Fibroblast of mammary gland (primary cell): ENCODE measurements around the gene MAPK8.

ENCODE experiments used
- DNase-seq: peaks from one replicate; pipeline ENCODE4 v3.0.0-alpha.2; 2010; ENCODE audit warnings: low read depth
- H3K4me3 ChIP-seq: 2 replicates; pipeline ENCODE4 v1.5.1; 2011; ENCODE audit warnings: low read depth, mild to moderate bottlenecking, low read length, moderate library complexity; ENCODE audit not compliant: control insufficient read depth
- CTCF ChIP-seq: conservative IDR thresholded peaks from 2 replicates; pipeline ENCODE4 v1.5.1; 2011; ENCODE audit warnings: low read depth, low read length, inconsistent platforms; ENCODE audit not compliant: control insufficient read depth, insufficient read depth

The MAPK8 gene

GRCh38 chr10:48332166-48332870 is 25.8 kb downstream of the MAPK8 start:
- DNase-seq, result no peak
- no peak overlapping the region for H3K4me3 ChIP-seq
- no peak for TF ChIP-seq CTCF

- DNase-seq, result no peak
- no peak for TF ChIP-seq CTCF
- H3K4me3 ChIP-seq, result no peak overlapping the region
These were observed 26.4 kb downstream of the MAPK8 start for GRCh38 chr10:48332871-48333216.

GRCh38 chr10:48333856-48334255 is 27.4 kb downstream of the MAPK8 start:
- DNase-seq, result no peak

GRCh38 chr10:48335788-48336187 is 29.3 kb downstream of the MAPK8 start:
- no peak for TF ChIP-seq CTCF
- H3K4me3 ChIP-seq, result no peak overlapping the region
- DNase-seq, result no peak

More at GRCh38 chr10:48333856-48334255, 27.4 kb downstream of the MAPK8 start:
- H3K4me3 ChIP-seq, result no peak overlapping the region
- no peak for TF ChIP-seq CTCF

- TF ChIP-seq CTCF, result no peak
- no peak overlapping the region for H3K4me3 ChIP-seq
- DNase-seq, result no peak
These were observed 30.6 kb downstream of the MAPK8 start for GRCh38 chr10:48336978-48337599.

- no peak for TF ChIP-seq CTCF
- no peak overlapping the region for H3K4me3 ChIP-seq
- DNase-seq, result no peak
These were observed 34.3 kb downstream of the MAPK8 start for GRCh38 chr10:48340734-48341133.

- H3K4me3 ChIP-seq, result no peak overlapping the region
- no peak for DNase-seq
- no peak for TF ChIP-seq CTCF
These were observed 36.6 kb downstream of the MAPK8 start for GRCh38 chr10:48343106-48343505.
